Measurements from ENCODE around the gene KRT5.
"Not testable (repeated sequence)": the region's sequence is repeated elsewhere in the genome, so short reads cannot be mapped to it uniquely, and the experiment has no call there.

DNA sequence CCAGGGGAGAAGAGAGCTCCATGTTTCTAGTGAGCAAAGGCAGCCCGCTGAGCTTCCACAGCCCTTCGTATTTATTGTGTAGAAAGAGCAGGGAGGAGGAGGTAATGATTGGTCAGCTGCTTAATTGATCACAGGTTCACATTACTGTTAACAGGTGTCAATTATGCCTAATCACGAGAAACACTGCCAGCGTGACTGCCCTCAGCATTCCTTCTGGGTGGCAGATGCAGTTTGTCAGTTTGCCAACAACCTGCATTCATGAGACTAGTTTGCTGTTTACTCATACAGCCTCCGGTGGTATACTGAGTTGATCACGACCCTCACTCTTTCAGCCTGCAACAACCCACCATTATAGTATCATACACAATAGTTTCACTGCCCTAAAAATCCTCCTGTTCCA lies 19.6 kb downstream of the KRT5 start:
- TF ChIP-seq, protein P1, sequence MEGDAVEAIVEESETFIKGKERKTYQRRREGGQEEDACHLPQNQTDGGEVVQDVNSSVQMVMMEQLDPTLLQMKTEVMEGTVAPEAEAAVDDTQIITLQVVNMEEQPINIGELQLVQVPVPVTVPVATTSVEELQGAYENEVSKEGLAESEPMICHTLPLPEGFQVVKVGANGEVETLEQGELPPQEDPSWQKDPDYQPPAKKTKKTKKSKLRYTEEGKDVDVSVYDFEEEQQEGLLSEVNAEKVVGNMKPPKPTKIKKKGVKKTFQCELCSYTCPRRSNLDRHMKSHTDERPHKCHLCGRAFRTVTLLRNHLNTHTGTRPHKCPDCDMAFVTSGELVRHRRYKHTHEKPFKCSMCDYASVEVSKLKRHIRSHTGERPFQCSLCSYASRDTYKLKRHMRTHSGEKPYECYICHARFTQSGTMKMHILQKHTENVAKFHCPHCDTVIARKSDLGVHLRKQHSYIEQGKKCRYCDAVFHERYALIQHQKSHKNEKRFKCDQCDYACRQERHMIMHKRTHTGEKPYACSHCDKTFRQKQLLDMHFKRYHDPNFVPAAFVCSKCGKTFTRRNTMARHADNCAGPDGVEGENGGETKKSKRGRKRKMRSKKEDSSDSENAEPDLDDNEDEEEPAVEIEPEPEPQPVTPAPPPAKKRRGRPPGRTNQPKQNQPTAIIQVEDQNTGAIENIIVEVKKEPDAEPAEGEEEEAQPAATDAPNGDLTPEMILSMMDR (IDR thresholded peaks at IDR 0.05), result not testable (repeated sequence)
- not testable (repeated sequence) for TF ChIP-seq POLR2A (IDR thresholded peaks at IDR 0.05)
